NCI-H69 (cell line): Measurements from ENCODE around the gene ACSM5.
"Not testable (repeated sequence)": the region's sequence is repeated elsewhere in the genome, so short reads cannot be mapped to it uniquely, and the experiment has no call there.

Experiments used
- DNase-seq: peaks from one replicate; lab custom pipeline; 2025; lab: John Stamatoyannopoulos, UW

Gene ACSM5

DNA sequence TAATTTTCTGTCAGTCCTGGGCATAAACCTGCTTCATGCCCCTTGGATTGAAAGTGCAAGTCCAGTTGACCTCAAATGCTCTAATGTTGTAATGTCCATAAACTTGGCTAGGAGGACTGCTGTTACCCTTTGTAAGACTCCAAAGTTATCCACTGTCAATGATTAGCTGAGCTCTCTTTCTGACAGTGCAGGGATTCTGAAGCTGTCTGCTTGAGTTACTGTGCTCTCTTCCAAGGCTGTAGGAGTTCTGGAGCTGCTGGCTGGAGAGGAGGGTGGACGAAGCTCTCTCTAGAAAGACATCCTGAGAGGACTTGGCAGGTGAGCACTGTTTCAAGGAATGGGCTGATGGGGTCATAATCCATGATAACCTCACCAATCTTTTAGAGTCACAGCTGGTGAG, 42.0 kb downstream of the ACSM5 start, which contains the start of gene ACSM2A:
TSS of gene ACSM2A (plus strand) at position 158 of the 400 bp plus-strand sequence. CDS start 8,594 bp downstream, outside the sequence.
- not testable (repeated sequence) for DNase-seq

- DNase-seq = not testable (repeated sequence)
Measured at GRCh38 chr16:20453633-20454032, 44.3 kb downstream of the ACSM5 start.

- not testable (repeated sequence) for DNase-seq
Measured at GRCh38 chr16:20459227-20459626, 49.9 kb downstream of the ACSM5 start.

- not testable (repeated sequence) for DNase-seq
Measured at GRCh38 chr16:20460313-20460712, 51.0 kb downstream of the ACSM5 start.

DNA sequence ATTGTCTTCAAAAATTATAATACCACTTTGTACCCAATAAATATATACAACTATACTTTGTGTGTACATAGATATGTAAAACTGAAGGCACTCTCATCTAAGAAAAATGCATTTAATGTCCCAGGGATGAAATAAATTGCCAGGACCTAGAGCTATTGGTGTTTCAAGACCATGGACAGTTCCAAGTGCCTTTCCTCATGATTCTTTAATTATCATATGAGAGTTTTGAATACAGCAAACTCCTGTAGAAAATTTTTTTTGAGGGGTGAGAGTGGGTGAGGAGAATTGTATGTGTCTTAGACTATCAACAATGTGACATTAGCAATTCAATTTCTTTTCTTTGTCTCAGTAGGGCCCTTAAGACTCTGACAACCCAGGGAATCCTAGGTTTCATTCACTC, 59.6 kb downstream of the ACSM5 start:
- not testable (repeated sequence) for DNase-seq

DNA sequence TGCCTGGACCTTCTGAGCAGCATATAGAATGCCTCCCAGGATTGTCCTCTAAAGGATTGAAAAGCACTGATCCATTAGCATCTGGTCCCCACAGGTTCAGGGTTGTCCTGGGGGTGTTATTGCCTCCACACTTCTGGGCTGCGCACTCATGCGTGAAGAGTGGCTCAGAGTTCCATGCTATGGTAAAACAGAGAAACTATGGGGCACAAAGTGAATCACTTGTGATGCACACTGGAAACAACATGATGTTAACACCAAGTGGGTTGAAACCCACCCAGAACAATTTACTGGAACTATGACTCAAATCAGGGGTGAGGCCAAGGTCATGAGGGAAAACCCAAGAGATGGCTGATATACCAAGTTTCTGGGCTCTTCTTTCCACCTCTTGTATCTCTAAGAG, 60.6 kb downstream of the ACSM5 start:
- DNase-seq = not testable (repeated sequence)

DNA sequence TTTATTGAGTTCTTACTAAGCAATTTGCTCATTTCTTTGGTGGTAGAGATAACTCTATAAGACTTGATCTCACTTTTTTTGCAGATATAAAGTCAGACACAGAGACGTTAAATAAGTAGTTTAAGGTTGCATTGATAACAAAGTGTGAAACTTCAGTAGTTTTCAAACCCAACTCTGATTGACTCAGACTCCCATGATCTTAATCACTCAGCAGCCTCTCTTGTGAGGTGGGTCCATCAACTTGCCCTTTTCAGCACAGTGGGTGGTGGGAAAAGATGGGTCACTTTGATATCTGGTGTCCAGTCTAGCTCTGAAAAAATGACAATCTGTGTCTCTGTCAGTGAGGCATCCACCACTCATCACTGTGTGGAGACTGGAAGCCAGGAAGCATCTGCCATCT, 61.4 kb downstream of the ACSM5 start:
- DNase-seq = not testable (repeated sequence)

GRCh38 chr16:20477188-20477744, 67.9 kb downstream of the ACSM5 start:
- not testable (repeated sequence) for DNase-seq

- DNase-seq = not testable (repeated sequence)
Measured at GRCh38 chr16:20483989-20484388, 74.7 kb downstream of the ACSM5 start.

- DNase-seq = no peak
Measured at GRCh38 chr16:20484726-20485125, 75.4 kb downstream of the ACSM5 start.

DNA sequence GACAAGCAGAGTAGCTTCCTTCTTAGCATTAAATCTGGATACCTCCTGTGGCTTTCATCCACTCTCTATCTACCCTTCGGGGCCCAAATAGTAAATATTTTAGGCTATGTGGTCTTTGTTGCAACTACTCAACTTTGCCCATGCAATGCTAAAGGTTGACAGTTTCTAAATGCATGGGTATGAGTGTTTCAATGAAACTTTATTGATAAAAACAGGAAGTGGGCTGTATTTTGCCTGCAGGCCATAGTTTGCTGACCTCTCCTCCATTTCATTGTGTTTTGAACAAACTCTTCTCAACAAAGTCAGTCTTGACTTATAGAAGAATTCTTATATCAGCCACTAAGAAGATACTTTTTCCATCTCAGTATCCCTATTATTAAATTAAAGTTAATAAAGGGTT, 76.1 kb downstream of the ACSM5 start:
- DNase-seq = no peak
